Gastroesophageal sphincter (tissue), 4 donors: ENCODE results near the gene NKX1-2. TPM values are rescaled to one million over a fixed set of nuclear protein-coding genes. Genes with fewer than 3 reads are reported as not detected.
A peak's percentile ranks its signal among the peaks of the same experiment; 100 is the strongest.

Source experiments
- ATAC-seq: fragments of 150-250 bp; one replicate; pipeline ENCODE4 v1.9.1; 2016; ENCODE audit warnings: mild to moderate bottlenecking, moderate library complexity
- H3K27ac ChIP-seq, 4 donors: fragments of 200-600 bp; sonication (generic) in 3 of 4; 1 replicate in 3 of 4; 2 replicates in 1 of 4; pipeline ENCODE4 v1.5.1; 2016 to 2019
- H3K27me3 ChIP-seq: fragments of 200-600 bp; sonication (generic); one replicate; pipeline ENCODE4 v1.5.1; 2019
- H3K36me3 ChIP-seq, 2 donors: fragments of 200-600 bp; sonication (generic); one replicate each; pipeline ENCODE4 v1.5.1; 2019; ENCODE audit warnings: control low read depth in 1 of 2
- H3K4me1 ChIP-seq, 3 donors: fragments of 200-600 bp; sonication (generic); 1 replicate in 2 of 3; 2 replicates in 1 of 3; pipeline ENCODE4 v1.5.1; 2016 to 2019; ENCODE audit warnings: control low read depth in 2 of 3
- H3K4me3 ChIP-seq, 2 donors: fragments of 200-600 bp; sonication (generic); one replicate each; pipeline ENCODE4 v1.5.1; 2019; ENCODE audit warnings: mild to moderate bottlenecking in 1 of 2, moderate library complexity in 1 of 2
- H3K9me3 ChIP-seq, 3 donors: fragments of 200-600 bp; sonication (generic); one replicate each; pipeline ENCODE4 v1.5.1; 2017 to 2019; ENCODE audit warnings: control low read depth in 2 of 3
- EP300 ChIP-seq: sonication (generic); formaldehyde crosslinking; IDR thresholded peaks from one replicate; pipeline ENCODE4 v1.6.1; 2017; ENCODE audit warnings: antibody characterized with exemption, mild to moderate bottlenecking
- POLR2A ChIP-seq, 2 donors: fragments of 450-650 bp; IDR thresholded peaks; one replicate each; pipeline ENCODE4 v1.6.1; 2017; ENCODE audit warnings: antibody characterized with exemption in 2 of 2, mild to moderate bottlenecking in 2 of 2, moderate library complexity in 1 of 2
- POLR2AphosphoS5 ChIP-seq: sonication (generic); formaldehyde crosslinking; IDR thresholded peaks from one replicate; pipeline ENCODE4 v1.6.1; 2017; ENCODE audit warnings: antibody characterized with exemption
- WGBS, 2 donors: methylation state at CpG; one replicate each; pipeline ENCODE4 v1.1.5; 2018; ENCODE audit warnings: low coverage in 1 of 2; 5-methylcytosine and 5-hydroxymethylcytosine counted together
- total RNA-seq, 4 donors: library from RNA; depleted of rRNA; stranded (reverse); fragments of >200 nt; gene quantifications; one replicate each; pipeline ENCODE4 v1.1.0, GENCODE V29; 2016
- TF ChIP-seq, protein P1 (sequence below), 4 experiments: fragments of 200-600 bp in 2 of 4; fragments of 450-650 bp in 2 of 4; sonication (generic) in 1 of 4; IDR thresholded peaks; one replicate each; pipeline ENCODE4 v1.5.1; 2017 to 2019; ENCODE audit warnings: antibody characterized with exemption in 4 of 4, mild to moderate bottlenecking in 2 of 4, moderate library complexity in 2 of 4

Gene NKX1-2
- total RNA-seq, 4 donors from 2014 or later = 0.12 TPM; not detected in 3

GRCh38 chr10:124414076-124414475 is 35.8 kb downstream of the NKX1-2 start:
- whole genome bisulfite sequencing, 2 donors = 8 to 12% methylated on average over 4 of the region's 4 CpGs
- H3K4me3 ChIP-seq = peak overlapping the region in 1 of 2 donors; percentile 0
- TF ChIP-seq POLR2A (IDR thresholded peaks at IDR 0.05) = no peak
- TF ChIP-seq, protein P1, sequence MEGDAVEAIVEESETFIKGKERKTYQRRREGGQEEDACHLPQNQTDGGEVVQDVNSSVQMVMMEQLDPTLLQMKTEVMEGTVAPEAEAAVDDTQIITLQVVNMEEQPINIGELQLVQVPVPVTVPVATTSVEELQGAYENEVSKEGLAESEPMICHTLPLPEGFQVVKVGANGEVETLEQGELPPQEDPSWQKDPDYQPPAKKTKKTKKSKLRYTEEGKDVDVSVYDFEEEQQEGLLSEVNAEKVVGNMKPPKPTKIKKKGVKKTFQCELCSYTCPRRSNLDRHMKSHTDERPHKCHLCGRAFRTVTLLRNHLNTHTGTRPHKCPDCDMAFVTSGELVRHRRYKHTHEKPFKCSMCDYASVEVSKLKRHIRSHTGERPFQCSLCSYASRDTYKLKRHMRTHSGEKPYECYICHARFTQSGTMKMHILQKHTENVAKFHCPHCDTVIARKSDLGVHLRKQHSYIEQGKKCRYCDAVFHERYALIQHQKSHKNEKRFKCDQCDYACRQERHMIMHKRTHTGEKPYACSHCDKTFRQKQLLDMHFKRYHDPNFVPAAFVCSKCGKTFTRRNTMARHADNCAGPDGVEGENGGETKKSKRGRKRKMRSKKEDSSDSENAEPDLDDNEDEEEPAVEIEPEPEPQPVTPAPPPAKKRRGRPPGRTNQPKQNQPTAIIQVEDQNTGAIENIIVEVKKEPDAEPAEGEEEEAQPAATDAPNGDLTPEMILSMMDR (IDR thresholded peaks at IDR 0.05) = no peak
- TF ChIP-seq EP300 = no peak
- peak; percentile 75 for TF ChIP-seq POLR2AphosphoS5
- no peaks in the 10 kb centered on the region for H3K9me3 ChIP-seq
- H3K27ac ChIP-seq = peak overlapping the region in 3 of 4 donors; percentile 50 to 100 (median 66)
- H3K36me3 ChIP-seq = peaks cover 0 to 19% of the 10 kb centered on the region in 2 donors
- H3K4me1 ChIP-seq = peaks cover 4 to 79% (median 17%) of the 10 kb centered on the region in 3 donors
- no peak for ATAC-seq
- H3K27me3 ChIP-seq = no peaks in the 10 kb centered on the region

DNA sequence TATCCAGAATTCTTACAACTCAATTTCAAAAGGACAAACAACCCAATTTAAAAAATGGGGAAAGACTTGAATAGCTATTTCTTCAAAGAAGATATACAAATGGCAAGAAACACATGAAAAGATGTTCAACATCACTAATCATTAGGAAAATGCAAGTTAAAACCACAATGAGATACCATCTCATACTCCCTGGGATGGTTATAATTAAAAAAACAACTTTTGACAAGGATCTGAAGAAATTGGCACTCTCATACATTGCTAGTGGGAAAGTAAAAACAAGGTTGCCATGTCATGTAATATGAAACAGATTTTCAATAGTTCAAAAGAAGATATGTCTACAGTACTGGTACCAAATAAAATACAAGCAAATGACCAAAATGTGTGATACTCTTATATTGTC is 40.1 kb downstream of the NKX1-2 start:
- Histone ChIP-seq H3K36me3 (peaks cover 0 to 56% of the 10 kb centered on the region in 2 donors), H3K4me1 (peaks cover 3 to 43% (median 5%) of the 10 kb centered on the region in 3 donors), H3K27ac (no peak overlapping the region), H3K9me3 (no peaks in the 10 kb centered on the region), H3K4me3 (no peak overlapping the region), H3K27me3 (no peaks in the 10 kb centered on the region)
- ATAC-seq = no peak
- TF ChIP-seq, protein P1 (IDR thresholded peaks at IDR 0.05) = no peak
- no peak for TF ChIP-seq EP300
- no peak for TF ChIP-seq POLR2A (IDR thresholded peaks at IDR 0.05)
- TF ChIP-seq POLR2AphosphoS5 = no peak

DNA sequence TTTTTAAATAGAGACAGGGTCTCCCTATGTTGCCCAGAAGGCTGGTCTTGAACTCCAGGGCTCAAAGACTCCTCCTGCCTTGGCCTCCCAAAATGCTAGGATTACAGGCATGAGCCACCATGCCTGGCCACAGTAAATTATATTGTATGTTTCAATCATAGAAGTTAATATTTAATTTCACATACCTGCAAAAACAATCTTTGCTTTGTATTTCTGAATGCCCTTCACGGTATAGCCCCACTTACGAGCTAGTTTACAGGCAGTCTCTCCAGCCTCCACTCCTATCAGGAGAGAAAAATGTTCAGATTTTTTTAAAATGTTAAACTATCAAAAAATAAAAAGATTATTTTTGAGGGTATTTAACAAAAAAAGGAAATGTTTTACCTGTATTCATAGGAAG is 41.5 kb downstream of the NKX1-2 start:
- H3K36me3 ChIP-seq = peaks cover 0 to 69% of the 10 kb centered on the region in 2 donors
- TF ChIP-seq, protein P1 (IDR thresholded peaks at IDR 0.05) = no peak
- no peak for TF ChIP-seq POLR2A (IDR thresholded peaks at IDR 0.05)
- no peak for TF ChIP-seq POLR2AphosphoS5
- no peak for TF ChIP-seq EP300
- WGBS, 2 donors = 81 to 88% methylated on average over 2 of the region's 2 CpGs
- no peak for ATAC-seq
- no peaks in the 10 kb centered on the region for H3K27me3 ChIP-seq
- peaks cover 0 to 33% (median 1%) of the 10 kb centered on the region in 3 donors for H3K4me1 ChIP-seq
- H3K4me3 ChIP-seq = no peak overlapping the region
- no peak overlapping the region for H3K27ac ChIP-seq
- H3K9me3 ChIP-seq = no peaks in the 10 kb centered on the region

DNA sequence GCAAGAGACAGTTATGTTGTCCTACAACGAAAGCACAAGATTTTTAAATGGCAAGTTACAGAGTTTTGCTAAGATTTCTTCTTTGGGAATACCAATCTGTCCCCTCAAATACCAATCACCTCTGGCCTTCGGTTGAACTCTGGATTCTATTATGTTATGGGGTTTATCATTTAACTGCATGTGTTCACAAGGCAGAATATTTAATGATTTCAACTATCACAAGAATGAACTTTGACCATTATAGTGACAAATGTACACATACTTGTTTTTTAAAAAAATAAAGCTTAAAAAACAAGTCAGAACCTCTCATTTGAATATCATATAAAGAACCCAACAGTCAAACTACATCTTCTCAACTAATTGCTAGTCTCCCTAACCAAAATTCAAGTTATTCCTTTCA is 42.4 kb downstream of the NKX1-2 start:
- WGBS, 2 donors = 75 to 80% methylated on average over 2 of the region's 2 CpGs
- H3K27me3 ChIP-seq = no peaks in the 10 kb centered on the region
- H3K4me3 ChIP-seq = no peak overlapping the region
- ATAC-seq = no peak
- TF ChIP-seq POLR2A (IDR thresholded peaks at IDR 0.05) = no peak
- no peak for TF ChIP-seq EP300
- no peak for TF ChIP-seq POLR2AphosphoS5
- TF ChIP-seq, protein P1 (IDR thresholded peaks at IDR 0.05) = no peak
- H3K36me3 ChIP-seq = peaks cover 0 to 78% of the 10 kb centered on the region in 2 donors
- H3K4me1 ChIP-seq = peaks cover 0 to 29% (median 0%) of the 10 kb centered on the region in 3 donors
- H3K9me3 ChIP-seq = no peaks in the 10 kb centered on the region
- no peak overlapping the region for H3K27ac ChIP-seq

- 0 to 47% methylated on average over 1 to 8 of the region's 8 CpGs for WGBS, 2 donors
- Histone ChIP-seq H3K27ac (no peak overlapping the region), H3K27me3 (no peaks in the 10 kb centered on the region), H3K4me3 (no peak overlapping the region), H3K4me1 (peaks cover 0 to 9% (median 0%) of the 10 kb centered on the region in 3 donors), H3K36me3 (peaks cover 0 to 93% of the 10 kb centered on the region in 2 donors), H3K9me3 (no peaks in the 10 kb centered on the region)
- TF ChIP-seq EP300 = no peak
- TF ChIP-seq, protein P1 (IDR thresholded peaks at IDR 0.05) = peak; percentile 44 to 60 (median 50)
- ATAC-seq = peak; percentile 46
Measured at GRCh38 chr10:124403548-124403947, 46.3 kb downstream of the NKX1-2 start.
